GM12801 (cell line): ENCODE data around the gene SLC39A8.

Experiments
- CTCF ChIP-seq: IDR thresholded peaks from one replicate; pipeline ENCODE4 v1.5.1; 2011; ENCODE audit warnings: control low read depth; ENCODE audit not compliant: insufficient read length; ENCODE audit errors: extremely low read depth

The SLC39A8 gene

GRCh38 chr4:102299354-102300107, 45.8 kb downstream of the SLC39A8 start:
- no peak for TF ChIP-seq CTCF

- TF ChIP-seq CTCF: no peak
Measured at GRCh38 chr4:102298716-102299115, 46.6 kb downstream of the SLC39A8 start.

GRCh38 chr4:102295153-102295862, 50.0 kb downstream of the SLC39A8 start:
- no peak for TF ChIP-seq CTCF

GRCh38 chr4:102288497-102288896, 56.8 kb downstream of the SLC39A8 start:
- no peak for TF ChIP-seq CTCF

- TF ChIP-seq CTCF: no peak
Measured at GRCh38 chr4:102285831-102286230, 59.5 kb downstream of the SLC39A8 start.

- TF ChIP-seq CTCF: no peak
Measured at GRCh38 chr4:102281171-102281839, 64.0 kb downstream of the SLC39A8 start.

GRCh38 chr4:102272318-102272717, 73.0 kb downstream of the SLC39A8 start:
- no peak for TF ChIP-seq CTCF
